Esophagus muscularis mucosa (tissue), 4 donors: ENCODE results near the gene STX1A.

Source experiments
- CTCF ChIP-seq, 3 experiments: fragments of 200-600 bp in 2 of 3; fragments of 450-650 bp in 1 of 3; sonication (generic) in 2 of 3; IDR thresholded peaks; one replicate each; pipeline ENCODE4 v1.5.1; 2017 to 2019; ENCODE audit warnings: antibody characterized with exemption in 3 of 3, mild to moderate bottlenecking in 2 of 3, moderate library complexity in 1 of 3
- EP300 ChIP-seq: sonication (generic); formaldehyde crosslinking; IDR thresholded peaks from one replicate; pipeline ENCODE4 v1.6.1; 2017; ENCODE audit warnings: antibody characterized with exemption
- POLR2A ChIP-seq: fragments of 450-650 bp; IDR thresholded peaks from one replicate; pipeline ENCODE4 v1.6.1; 2017; ENCODE audit warnings: antibody characterized with exemption, moderate library complexity, mild to moderate bottlenecking, low read depth
- POLR2AphosphoS5 ChIP-seq, 2 donors: sonication (generic); formaldehyde crosslinking; IDR thresholded peaks; one replicate each; pipeline ENCODE4 v1.6.1; 2017; ENCODE audit warnings: antibody characterized with exemption in 2 of 2

- TF ChIP-seq POLR2AphosphoS5 (IDR thresholded peaks at IDR 0.05) (no peak), CTCF (IDR thresholded peaks at IDR 0.05) (no peak), EP300 (no peak), POLR2A (no peak)
These were observed 47.5 kb downstream of the STX1A start for GRCh38 chr7:73671857-73672445.
